Adrenal gland (tissue), 12 donors: Measurements from ENCODE around the gene OXSR1. TPM values are rescaled to one million over a fixed set of nuclear protein-coding genes. Genes with fewer than 3 reads are reported as not detected.

Experiments used
- DNase-seq, 7 donors: peaks; one replicate each; pipeline ENCODE4 v3.0.0-alpha.2; 2019 to 2020
- H3K27ac ChIP-seq, 5 donors: fragments of 200-600 bp; sonication (generic) in 4 of 5; 1 replicate in 3 of 5; 2 replicates in 2 of 5; pipeline versions ENCODE4 v1.5.1 to v1.8.0; 2016 to 2020; ENCODE audit warnings: mild to moderate bottlenecking in 1 of 5
- H3K27me3 ChIP-seq: fragments of 200-600 bp; 2 replicates; pipeline ENCODE4 v1.8.0; 2021
- H3K36me3 ChIP-seq, 2 donors: fragments of 200-600 bp; replicated peaks in 1 of 2; 1 replicate in 1 of 2; 2 replicates in 1 of 2; pipeline versions ENCODE4 v1.5.1 to v1.8.0; 2018 to 2022
- H3K4me1 ChIP-seq, 2 donors: fragments of 200-600 bp; replicated peaks in 1 of 2; 1 replicate in 1 of 2; 2 replicates in 1 of 2; pipeline versions ENCODE4 v1.5.1 to v1.8.0; 2018 to 2021
- H3K4me3 ChIP-seq, 4 donors: fragments of 200-600 bp; sonication (generic) in 3 of 4; one replicate each; pipeline ENCODE4 v1.5.1; 2016 to 2018
- H3K9me3 ChIP-seq, 3 donors: fragments of 200-600 bp; sonication (generic) in 1 of 3; replicated peaks in 1 of 3; 1 replicate in 2 of 3; 2 replicates in 1 of 3; pipeline versions ENCODE4 v1.5.1 to v1.8.0; 2016 to 2021
- POLR2A ChIP-seq, 2 donors: fragments of 450-650 bp; IDR thresholded peaks; one replicate each; pipeline ENCODE4 v1.6.1; 2017; ENCODE audit warnings: antibody characterized with exemption in 2 of 2, mild to moderate bottlenecking in 2 of 2, moderate library complexity in 1 of 2
- WGBS, 4 donors: extraction: QIAGEN DNeasy Blood & Tissue Kit in 2 of 4; methylation state at CpG; one replicate each; pipeline versions ENCODE4 v1.1.5 to v1.1.7; 2013 to 2017; 5-methylcytosine and 5-hydroxymethylcytosine counted together
- intact Hi-C, 2 donors: fragments of 100-400 bp; cut with DNase I; formaldehyde crosslinking; loops; one replicate each; pipeline versions ENCODE4 v1.14.1 to v1.15.0; 2022 to 2023
- polyA plus RNA-seq, 3 donors: library from polyadenylated mRNA; stranded (reverse); fragments of 200-250 nt in 2 of 3; fragments of 350-450 nt in 1 of 3; fragmentation: Illumina TruSeq in 1 of 3; extraction: RNeasy Lipid Tissue Mini Kit (QIAGEN cat#74804) in 1 of 3; gene quantifications; one replicate each; pipeline ENCODE4 v1.2.3, GENCODE V29; 2013 to 2014
- total RNA-seq, 9 donors: library from RNA; depleted of rRNA in 4 of 9; stranded (reverse); fragments of >200 nt in 4 of 9; fragments of 120-200 nt in 1 of 9; fragmentation: NEBNext Ultra II Directional in 1 of 9; extraction: Animal tissue kit (Norgen Biotek cat#: 25700) in 1 of 9; gene quantifications; one replicate each; pipeline versions ENCODE4 v1.1.0 to v1.2.4, GENCODE V29; 2013 to 2023
- TF ChIP-seq, protein P1 (sequence below), 6 experiments: fragments of 450-650 bp in 4 of 6; fragments of 200-600 bp in 2 of 6; sonication (generic) in 1 of 6; IDR thresholded peaks; 1 replicate in 5 of 6; 2 replicates in 1 of 6; pipeline versions ENCODE4 v1.5.1 to v1.8.0; 2016 to 2021; ENCODE audit warnings: antibody characterized with exemption in 6 of 6, mild to moderate bottlenecking in 2 of 6, moderate library complexity in 1 of 6
- donor health status: healthy with polysubstance abuse.
- donor health status: Bipolar disorder and iron deficiency.
- donor health status: DM: yes; HTN: yes; CAD: no.
- donor health status: DM: no; HTN: no; CAD: no.
- donor health status: DM: no; HTN: no; CAD: no.
- donor health status: DM: yes; HTN: yes; CAD: no.

The OXSR1 gene
- total and polyA plus RNA-seq, 12 donors: 14.8 to 47.5 (median 29.3) TPM

GRCh38 chr3:38204599-38205471 is 39.5 kb downstream of the OXSR1 start:
- Histone ChIP-seq H3K9me3 (no peaks in the 10 kb centered on the region), H3K27me3 (no peaks in the 10 kb centered on the region), H3K36me3 (peaks cover 0 to 2% of the 10 kb centered on the region in 2 donors), H3K27ac (no peak overlapping the region), H3K4me3 (no peak overlapping the region), H3K4me1 (no peaks in the 10 kb centered on the region)
- intact Hi-C loops: no loop called here
- 84 to 100% (median 93%) methylated on average over 3 to 4 of the region's 4 CpGs for WGBS, 4 donors
- TF ChIP-seq, protein P1, sequence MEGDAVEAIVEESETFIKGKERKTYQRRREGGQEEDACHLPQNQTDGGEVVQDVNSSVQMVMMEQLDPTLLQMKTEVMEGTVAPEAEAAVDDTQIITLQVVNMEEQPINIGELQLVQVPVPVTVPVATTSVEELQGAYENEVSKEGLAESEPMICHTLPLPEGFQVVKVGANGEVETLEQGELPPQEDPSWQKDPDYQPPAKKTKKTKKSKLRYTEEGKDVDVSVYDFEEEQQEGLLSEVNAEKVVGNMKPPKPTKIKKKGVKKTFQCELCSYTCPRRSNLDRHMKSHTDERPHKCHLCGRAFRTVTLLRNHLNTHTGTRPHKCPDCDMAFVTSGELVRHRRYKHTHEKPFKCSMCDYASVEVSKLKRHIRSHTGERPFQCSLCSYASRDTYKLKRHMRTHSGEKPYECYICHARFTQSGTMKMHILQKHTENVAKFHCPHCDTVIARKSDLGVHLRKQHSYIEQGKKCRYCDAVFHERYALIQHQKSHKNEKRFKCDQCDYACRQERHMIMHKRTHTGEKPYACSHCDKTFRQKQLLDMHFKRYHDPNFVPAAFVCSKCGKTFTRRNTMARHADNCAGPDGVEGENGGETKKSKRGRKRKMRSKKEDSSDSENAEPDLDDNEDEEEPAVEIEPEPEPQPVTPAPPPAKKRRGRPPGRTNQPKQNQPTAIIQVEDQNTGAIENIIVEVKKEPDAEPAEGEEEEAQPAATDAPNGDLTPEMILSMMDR (IDR thresholded peaks at IDR 0.05): no peak
- TF ChIP-seq POLR2A (IDR thresholded peaks at IDR 0.05): no peak
- DNase-seq: no peak

DNA sequence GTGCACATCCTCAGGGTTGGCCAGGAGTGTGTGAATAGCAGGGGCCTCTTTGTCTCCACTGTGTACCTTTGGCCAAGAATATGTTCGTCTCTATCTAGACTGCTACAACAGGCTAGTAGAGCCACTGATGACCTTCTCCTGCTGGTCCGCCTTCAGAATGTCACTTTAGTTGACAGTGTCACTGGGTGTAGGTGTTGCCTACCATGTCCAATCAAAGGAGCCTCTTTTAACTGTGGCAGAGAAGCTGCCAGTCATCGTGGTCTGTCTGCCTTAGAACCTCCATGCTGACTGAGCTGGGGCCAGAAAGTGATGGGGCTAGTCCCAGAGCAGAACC is 40.1 kb downstream of the OXSR1 start:
- TF ChIP-seq POLR2A (IDR thresholded peaks at IDR 0.05): no peak
- TF ChIP-seq, protein P1 (IDR thresholded peaks at IDR 0.05): no peak
- H3K4me3 ChIP-seq: no peak overlapping the region
- H3K4me1 ChIP-seq: no peaks in the 10 kb centered on the region
- 78 to 92% (median 90%) methylated on average over 1 to 3 of the region's 3 CpGs for WGBS, 4 donors
- H3K27ac ChIP-seq: no peak overlapping the region
- no peaks in the 10 kb centered on the region for H3K36me3 ChIP-seq
- DNase-seq: no peak
- intact Hi-C loops: no loop called here
- no peaks in the 10 kb centered on the region for H3K27me3 ChIP-seq
- no peaks in the 10 kb centered on the region for H3K9me3 ChIP-seq

DNA sequence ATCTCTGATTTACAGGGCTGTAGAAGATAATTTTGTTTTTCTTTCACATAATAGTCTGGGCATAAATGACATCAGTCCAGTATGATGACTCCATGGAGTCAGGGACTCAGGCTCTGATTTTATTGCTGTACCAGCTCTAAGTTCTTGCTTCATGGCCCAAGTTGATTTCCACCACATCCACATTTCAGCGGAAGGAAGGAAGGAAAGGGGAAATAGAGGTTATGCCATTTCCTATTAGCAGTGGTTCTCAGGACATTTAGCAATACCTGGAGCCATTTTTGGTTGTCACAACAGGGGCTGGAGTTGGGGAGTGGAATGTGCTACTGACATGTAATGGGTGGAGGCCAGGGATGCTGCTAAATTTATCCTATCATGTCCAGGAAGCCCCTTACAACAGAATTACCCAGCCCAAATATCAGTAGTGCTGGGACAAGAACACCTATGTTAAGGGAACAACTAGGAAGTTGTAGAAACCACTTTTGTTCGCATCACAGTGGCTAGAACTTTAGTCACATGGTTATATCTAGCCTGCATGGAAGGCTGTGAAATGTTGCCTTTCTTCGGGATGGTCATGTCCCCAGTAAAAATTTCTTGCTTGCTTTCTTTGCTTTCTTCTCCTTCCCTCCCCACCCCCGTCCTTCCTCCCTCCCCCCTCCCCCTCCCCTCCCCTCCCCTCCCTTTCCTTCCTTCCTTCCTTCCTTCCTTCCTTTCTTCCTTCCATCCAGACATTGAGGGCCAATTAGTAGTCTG is 42.1 kb downstream of the OXSR1 start:
- peaks cover 4 to 7% of the 10 kb centered on the region in 2 donors for H3K4me1 ChIP-seq
- no peaks in the 10 kb centered on the region for H3K27me3 ChIP-seq
- no peak for TF ChIP-seq POLR2A (IDR thresholded peaks at IDR 0.05)
- TF ChIP-seq, protein P1 (IDR thresholded peaks at IDR 0.05): no peak
- no peak overlapping the region for H3K4me3 ChIP-seq
- DNase-seq: no peak
- WGBS, 4 donors: 81 to 94% (median 88%) methylated on average over 4 of the region's 4 CpGs
- H3K36me3 ChIP-seq: no peaks in the 10 kb centered on the region
- H3K9me3 ChIP-seq: no peaks in the 10 kb centered on the region
- no peak overlapping the region for H3K27ac ChIP-seq
- intact Hi-C loops: no loop called here

DNA sequence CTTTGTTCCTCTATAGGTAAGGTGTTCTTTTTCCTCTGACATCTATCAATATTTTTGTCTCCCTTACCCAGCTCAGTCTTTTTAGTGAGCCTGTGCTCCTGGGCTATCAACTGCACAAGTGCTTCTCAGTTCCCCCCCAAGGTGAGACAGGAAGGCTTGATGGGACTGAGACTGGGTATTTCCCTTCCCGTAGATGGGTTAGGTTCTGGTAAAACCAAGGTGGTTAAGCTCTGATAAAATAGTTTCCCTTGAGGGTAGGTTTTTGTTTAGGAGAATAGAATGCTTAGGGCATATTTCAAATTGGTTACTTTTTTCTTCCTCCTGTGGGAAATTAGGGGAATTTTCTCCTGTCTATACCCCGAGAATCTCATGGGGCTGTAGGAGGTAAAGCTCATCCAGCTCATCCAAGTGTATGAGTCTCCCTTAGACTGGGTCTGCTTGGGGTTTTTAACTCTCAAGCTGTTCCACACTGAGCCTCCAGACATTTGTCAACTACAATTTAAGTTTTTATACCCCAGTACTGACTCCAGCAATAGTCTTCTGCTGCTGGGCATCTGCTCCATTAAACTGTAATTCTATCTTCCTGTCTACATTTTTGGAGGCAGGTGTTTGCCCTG is 44.9 kb downstream of the OXSR1 start:
- Histone ChIP-seq H3K4me1 (peaks cover 11 to 12% of the 10 kb centered on the region in 2 donors), H3K4me3 (no peak overlapping the region), H3K27ac (no peak overlapping the region), H3K36me3 (no peaks in the 10 kb centered on the region), H3K9me3 (no peaks in the 10 kb centered on the region), H3K27me3 (no peaks in the 10 kb centered on the region)
- intact Hi-C loops: no loop called here
- DNase-seq: no peak
- WGBS, 4 donors: 88 to 100% (median 96%) methylated on average over 2 of the region's 2 CpGs
- no peak for TF ChIP-seq POLR2A (IDR thresholded peaks at IDR 0.05)
- TF ChIP-seq, protein P1 (IDR thresholded peaks at IDR 0.05): no peak
